HepG2 (cell line): ENCODE results near the gene MB21D2. TPM values are rescaled to one million over a fixed set of nuclear protein-coding genes. Genes with fewer than 3 reads are reported as not detected.

Experiments used
- FOXK2 ChIP-seq: fragments of 450-650 bp; IDR thresholded peaks from 2 replicates; pipeline ENCODE4 v1.6.1; 2016
- IRX3 ChIP-seq: sonication (generic); formaldehyde crosslinking; IDR thresholded peaks from 2 replicates; pipeline ENCODE4 v1.8.1; 2023; ENCODE audit warnings: mild to moderate bottlenecking, low read depth, missing genetic modification reagents, borderline replicate concordance
- NCOA1 ChIP-seq: sonication (generic); formaldehyde crosslinking; IDR thresholded peaks from 2 replicates; pipeline ENCODE4 v1.9.0; 2021; ENCODE audit warnings: missing genetic modification reagents
- NFIC ChIP-seq: IDR thresholded peaks from 2 replicates; pipeline ENCODE4 v1.6.1; 2012; ENCODE audit warnings: mild to moderate bottlenecking, low read length, inconsistent platforms
- NFKB2 ChIP-seq: sonication (generic); formaldehyde crosslinking; IDR thresholded peaks from 2 replicates; pipeline ENCODE4 v1.4.0; 2020; ENCODE audit warnings: missing genetic modification reagents, borderline replicate concordance
- PITX1 ChIP-seq: sonication (generic); formaldehyde crosslinking; IDR thresholded peaks from 2 replicates; pipeline ENCODE4 v1.5.1; 2020; ENCODE audit warnings: mild to moderate bottlenecking, missing genetic modification reagents
- RELA ChIP-seq: sonication (generic); formaldehyde crosslinking; IDR thresholded peaks from 2 replicates; pipeline ENCODE4 v1.4.0; 2020; ENCODE audit warnings: missing genetic modification reagents
- RFXAP ChIP-seq: sonication (generic); formaldehyde crosslinking; IDR thresholded peaks from 2 replicates; pipeline ENCODE4 v1.4.0; 2020; ENCODE audit warnings: missing genetic modification reagents, borderline replicate concordance
- SMYD3 ChIP-seq: sonication (generic); formaldehyde crosslinking; IDR thresholded peaks from 2 replicates; pipeline ENCODE4 v1.8.1; 2023; ENCODE audit warnings: mild to moderate bottlenecking, missing genetic modification reagents
- SP2 ChIP-seq: sonication (generic); formaldehyde crosslinking; IDR thresholded peaks from 2 replicates; pipeline ENCODE4 v1.5.1; 2020; ENCODE audit warnings: mild to moderate bottlenecking, missing genetic modification reagents
- ZNF343 ChIP-seq: sonication (generic); formaldehyde crosslinking; IDR thresholded peaks from 2 replicates; pipeline ENCODE4 v1.4.0; 2020; ENCODE audit warnings: mild to moderate bottlenecking, missing genetic modification reagents
- ZNF430 ChIP-seq: sonication (generic); formaldehyde crosslinking; IDR thresholded peaks from 2 replicates; pipeline ENCODE4 v1.9.0; 2021; ENCODE audit warnings: mild to moderate bottlenecking, missing genetic modification reagents
- ZNF550 ChIP-seq: sonication (generic); formaldehyde crosslinking; IDR thresholded peaks from 2 replicates; pipeline ENCODE4 v1.4.0; 2020; ENCODE audit warnings: mild to moderate bottlenecking, missing genetic modification reagents, borderline replicate concordance
- ZNF777 ChIP-seq: sonication (generic); formaldehyde crosslinking; IDR thresholded peaks from 2 replicates; pipeline ENCODE4 v1.4.0; 2020; ENCODE audit warnings: missing genetic modification reagents
- polyA plus RNA-seq, 8 experiments: library from polyadenylated mRNA; depleted of rRNA in 3 of 8; stranded (reverse) in 7 of 8; unstranded in 1 of 8; fragments of >200 nt; fragmentation: Illumina TruSeq in 4 of 8; extraction: Trizol in 4 of 8; gene quantifications; 2 replicates each; pipeline versions ENCODE4 v1.2.1 to v1.2.3, GENCODE V29; 2011 to 2016; ENCODE audit warnings: low read depth in 4 of 8, missing spikeins in 1 of 8, mixed read lengths in 1 of 8; ENCODE audit not compliant: insufficient read depth in 1 of 8
- total RNA-seq, 5 experiments: library from RNA; depleted of rRNA; stranded (reverse); fragments of >200 nt; fragmentation: Illumina TruSeq; extraction: Trizol; gene quantifications; 2 replicates each; pipeline ENCODE4 v1.2.3, GENCODE V29; 2016; ENCODE audit warnings: low read depth in 1 of 5
- TF ChIP-seq, protein P1 (sequence below): IDR thresholded peaks from 2 replicates; pipeline ENCODE4 v1.6.1; 2016; ENCODE audit warnings: low read depth, control low read depth
- TF ChIP-seq, protein P2 (sequence below): sonication (generic); formaldehyde crosslinking; IDR thresholded peaks from 2 replicates; pipeline ENCODE4 v1.5.1; 2020; ENCODE audit warnings: missing genetic modification reagents, mild to moderate bottlenecking, borderline replicate concordance
- TF ChIP-seq, protein P3 (sequence below): sonication (generic); formaldehyde crosslinking; IDR thresholded peaks from 2 replicates; pipeline ENCODE4 v1.4.0; 2020; ENCODE audit warnings: mild to moderate bottlenecking, missing genetic modification reagents
- TF ChIP-seq, protein P4 (sequence below): sonication (generic); formaldehyde crosslinking; IDR thresholded peaks from 2 replicates; pipeline ENCODE4 v1.8.0; 2022; ENCODE audit warnings: mild to moderate bottlenecking, missing genetic modification reagents, borderline replicate concordance
- TF ChIP-seq, protein P5 (sequence below): IDR thresholded peaks from 2 replicates; pipeline ENCODE4 v1.6.1; 2012; ENCODE audit warnings: low read depth, low read length, improper control_type of control experiment
- TF ChIP-seq, protein P6 (sequence below): IDR thresholded peaks from 2 replicates; pipeline ENCODE4 v1.6.1; 2012; ENCODE audit warnings: inconsistent platforms
- TF ChIP-seq, protein P7 (sequence below): sonication (generic); formaldehyde crosslinking; IDR thresholded peaks from 2 replicates; pipeline ENCODE4 v1.5.0; 2020; ENCODE audit warnings: mild to moderate bottlenecking, missing genetic modification reagents
- TF ChIP-seq, protein P8 (sequence below): sonication (generic); formaldehyde crosslinking; IDR thresholded peaks from 2 replicates; pipeline ENCODE4 v1.5.1; 2020; ENCODE audit warnings: mild to moderate bottlenecking, missing genetic modification reagents, borderline replicate concordance

MB21D2 gene
- total and polyA plus RNA-seq, 2 of the 13 experiments (the other 11 are each of a cell fraction or from before 2014, with no cell fraction given) = 0.90 to 1.6 TPM

DNA sequence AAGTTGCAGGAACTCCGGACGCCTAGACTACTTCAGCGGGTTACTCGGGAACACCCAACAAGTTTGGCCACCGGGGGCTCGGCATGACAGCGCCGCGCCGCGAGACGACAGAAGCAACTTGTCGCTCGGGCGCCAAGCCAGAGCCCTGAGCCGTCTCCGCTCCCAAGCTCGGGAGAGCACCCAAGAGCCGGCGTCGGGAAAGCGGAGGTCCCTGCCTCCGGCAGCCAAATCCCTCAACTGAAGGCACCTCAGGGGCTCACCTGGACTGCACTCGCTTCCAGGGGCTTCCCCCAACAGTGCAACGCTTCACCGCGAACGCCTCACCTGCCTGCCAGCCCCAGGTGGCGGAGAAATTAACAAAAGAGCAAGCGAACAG lies 640 bp downstream of the MB21D2 start (continued):
- TF ChIP-seq, protein P1, sequence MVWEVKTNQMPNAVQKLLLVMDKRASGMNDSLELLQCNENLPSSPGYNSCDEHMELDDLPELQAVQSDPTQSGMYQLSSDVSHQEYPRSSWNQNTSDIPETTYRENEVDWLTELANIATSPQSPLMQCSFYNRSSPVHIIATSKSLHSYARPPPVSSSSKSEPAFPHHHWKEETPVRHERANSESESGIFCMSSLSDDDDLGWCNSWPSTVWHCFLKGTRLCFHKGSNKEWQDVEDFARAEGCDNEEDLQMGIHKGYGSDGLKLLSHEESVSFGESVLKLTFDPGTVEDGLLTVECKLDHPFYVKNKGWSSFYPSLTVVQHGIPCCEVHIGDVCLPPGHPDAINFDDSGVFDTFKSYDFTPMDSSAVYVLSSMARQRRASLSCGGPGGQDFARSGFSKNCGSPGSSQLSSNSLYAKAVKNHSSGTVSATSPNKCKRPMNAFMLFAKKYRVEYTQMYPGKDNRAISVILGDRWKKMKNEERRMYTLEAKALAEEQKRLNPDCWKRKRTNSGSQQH = no peak
- TF ChIP-seq, protein P2, sequence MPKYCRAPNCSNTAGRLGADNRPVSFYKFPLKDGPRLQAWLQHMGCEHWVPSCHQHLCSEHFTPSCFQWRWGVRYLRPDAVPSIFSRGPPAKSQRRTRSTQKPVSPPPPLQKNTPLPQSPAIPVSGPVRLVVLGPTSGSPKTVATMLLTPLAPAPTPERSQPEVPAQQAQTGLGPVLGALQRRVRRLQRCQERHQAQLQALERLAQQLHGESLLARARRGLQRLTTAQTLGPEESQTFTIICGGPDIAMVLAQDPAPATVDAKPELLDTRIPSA (CRISPR knock-in tag) = no peak
- TF ChIP-seq IRX3 (CRISPR knock-in tag) (no peak), ZNF550 (no peak), ZNF430 (CRISPR knock-in tag) (no peak), ZNF777 (CRISPR knock-in tag) (peak; percentile 73), FOXK2 (no peak), NCOA1 (CRISPR knock-in tag) (no peak), PITX1 (CRISPR knock-in tag) (no peak), RFXAP (CRISPR knock-in tag) (no peak), SMYD3 (0 out of 2 replicates have a peak, but pooled peaks have one; percentile 38), SP2 (CRISPR knock-in tag) (no peak), NFKB2 (0 out of 2 replicates have a peak, but pooled peaks have one; percentile 30), RELA (CRISPR knock-in tag) (no peak), NFIC (no peak), ZNF343 (CRISPR knock-in tag) (no peak)
- TF ChIP-seq, protein P3, sequence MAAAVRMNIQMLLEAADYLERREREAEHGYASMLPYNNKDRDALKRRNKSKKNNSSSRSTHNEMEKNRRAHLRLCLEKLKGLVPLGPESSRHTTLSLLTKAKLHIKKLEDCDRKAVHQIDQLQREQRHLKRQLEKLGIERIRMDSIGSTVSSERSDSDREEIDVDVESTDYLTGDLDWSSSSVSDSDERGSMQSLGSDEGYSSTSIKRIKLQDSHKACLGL (CRISPR knock-in tag) = no peak
- TF ChIP-seq, protein P4, sequence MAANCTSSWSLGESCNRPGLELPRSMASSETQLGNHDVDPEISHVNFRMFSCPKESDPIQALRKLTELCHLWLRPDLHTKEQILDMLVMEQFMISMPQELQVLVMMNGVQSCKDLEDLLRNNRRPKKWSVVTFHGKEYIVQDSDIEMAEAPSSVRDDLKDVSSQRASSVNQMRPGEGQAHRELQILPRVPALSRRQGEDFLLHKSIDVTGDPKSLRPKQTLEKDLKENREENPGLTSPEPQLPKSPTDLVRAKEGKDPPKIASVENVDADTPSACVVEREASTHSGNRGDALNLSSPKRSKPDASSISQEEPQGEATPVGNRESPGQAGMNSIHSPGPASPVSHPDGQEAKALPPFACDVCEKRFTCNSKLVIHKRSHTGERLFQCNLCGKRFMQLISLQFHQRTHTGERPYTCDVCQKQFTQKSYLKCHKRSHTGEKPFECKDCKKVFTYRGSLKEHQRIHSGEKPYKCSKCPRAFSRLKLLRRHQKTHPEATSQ = no peak
- TF ChIP-seq, protein P5, sequence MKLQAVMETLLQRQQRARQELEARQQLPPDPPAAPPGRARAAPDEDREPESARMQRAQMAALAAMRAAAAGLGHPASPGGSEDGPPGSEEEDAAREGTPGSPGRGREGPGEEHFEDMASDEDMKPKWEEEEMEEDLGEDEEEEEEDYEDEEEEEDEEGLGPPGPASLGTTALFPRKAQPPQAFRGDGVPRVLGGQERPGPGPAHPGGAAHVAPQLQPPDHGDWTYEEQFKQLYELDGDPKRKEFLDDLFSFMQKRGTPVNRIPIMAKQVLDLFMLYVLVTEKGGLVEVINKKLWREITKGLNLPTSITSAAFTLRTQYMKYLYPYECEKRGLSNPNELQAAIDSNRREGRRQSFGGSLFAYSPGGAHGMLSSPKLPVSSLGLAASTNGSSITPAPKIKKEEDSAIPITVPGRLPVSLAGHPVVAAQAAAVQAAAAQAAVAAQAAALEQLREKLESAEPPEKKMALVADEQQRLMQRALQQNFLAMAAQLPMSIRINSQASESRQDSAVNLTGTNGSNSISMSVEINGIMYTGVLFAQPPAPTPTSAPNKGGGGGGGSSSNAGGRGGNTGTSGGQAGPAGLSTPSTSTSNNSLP = no peak
- TF ChIP-seq, protein P6, sequence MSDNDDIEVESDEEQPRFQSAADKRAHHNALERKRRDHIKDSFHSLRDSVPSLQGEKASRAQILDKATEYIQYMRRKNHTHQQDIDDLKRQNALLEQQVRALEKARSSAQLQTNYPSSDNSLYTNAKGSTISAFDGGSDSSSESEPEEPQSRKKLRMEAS = no peak
- TF ChIP-seq, protein P7, sequence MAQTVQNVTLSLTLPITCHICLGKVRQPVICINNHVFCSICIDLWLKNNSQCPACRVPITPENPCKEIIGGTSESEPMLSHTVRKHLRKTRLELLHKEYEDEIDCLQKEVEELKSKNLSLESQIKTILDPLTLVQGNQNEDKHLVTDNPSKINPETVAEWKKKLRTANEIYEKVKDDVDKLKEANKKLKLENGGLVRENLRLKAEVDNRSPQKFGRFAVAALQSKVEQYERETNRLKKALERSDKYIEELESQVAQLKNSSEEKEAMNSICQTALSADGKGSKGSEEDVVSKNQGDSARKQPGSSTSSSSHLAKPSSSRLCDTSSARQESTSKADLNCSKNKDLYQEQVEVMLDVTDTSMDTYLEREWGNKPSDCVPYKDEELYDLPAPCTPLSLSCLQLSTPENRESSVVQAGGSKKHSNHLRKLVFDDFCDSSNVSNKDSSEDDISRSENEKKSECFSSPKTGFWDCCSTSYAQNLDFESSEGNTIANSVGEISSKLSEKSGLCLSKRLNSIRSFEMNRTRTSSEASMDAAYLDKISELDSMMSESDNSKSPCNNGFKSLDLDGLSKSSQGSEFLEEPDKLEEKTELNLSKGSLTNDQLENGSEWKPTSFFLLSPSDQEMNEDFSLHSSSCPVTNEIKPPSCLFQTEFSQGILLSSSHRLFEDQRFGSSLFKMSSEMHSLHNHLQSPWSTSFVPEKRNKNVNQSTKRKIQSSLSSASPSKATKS (CRISPR knock-in tag) = no peak
- TF ChIP-seq, protein P8, sequence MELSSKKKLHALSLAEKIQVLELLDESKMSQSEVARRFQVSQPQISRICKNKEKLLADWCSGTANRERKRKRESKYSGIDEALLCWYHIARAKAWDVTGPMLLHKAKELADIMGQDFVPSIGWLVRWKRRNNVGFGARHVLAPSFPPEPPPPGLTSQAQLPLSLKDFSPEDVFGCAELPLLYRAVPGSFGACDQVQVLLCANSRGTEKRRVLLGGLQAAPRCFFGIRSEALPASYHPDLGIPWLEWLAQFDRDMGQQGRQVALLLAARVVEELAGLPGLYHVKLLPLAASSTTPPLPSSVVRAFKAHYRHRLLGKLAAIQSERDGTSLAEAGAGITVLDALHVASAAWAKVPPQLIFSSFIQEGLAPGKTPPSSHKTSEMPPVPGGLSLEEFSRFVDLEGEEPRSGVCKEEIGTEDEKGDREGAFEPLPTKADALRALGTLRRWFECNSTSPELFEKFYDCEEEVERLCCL (CRISPR knock-in tag) = no peak
